Measurements from ENCODE around the gene C20orf204.

GRCh38 chr20:64080813-64081623, 45.0 kb downstream of the C20orf204 start:
- TF ChIP-seq ZNF274 (IDR thresholded peaks at IDR 0.05; ENCODE audit: low read depth, low read length) (no peak), YY1 (IDR thresholded peaks at IDR 0.05; ENCODE audit: insufficient read depth, insufficient read length) (no peak), SUZ12 (IDR thresholded peaks at IDR 0.05; ENCODE audit: extremely low read depth, insufficient read depth, insufficient read length) (no peak)

Data from NT2/D1 (cell line).